ENCODE results near the gene FAM180A. TPM values are rescaled to one million over a fixed set of nuclear protein-coding genes. Genes with fewer than 3 reads are reported as not detected.

FAM180A gene
- total RNA-seq, 4 donors from 2014 or later: 0.65 to 1.9 (median 1.4) TPM; not detected in 1

DNA sequence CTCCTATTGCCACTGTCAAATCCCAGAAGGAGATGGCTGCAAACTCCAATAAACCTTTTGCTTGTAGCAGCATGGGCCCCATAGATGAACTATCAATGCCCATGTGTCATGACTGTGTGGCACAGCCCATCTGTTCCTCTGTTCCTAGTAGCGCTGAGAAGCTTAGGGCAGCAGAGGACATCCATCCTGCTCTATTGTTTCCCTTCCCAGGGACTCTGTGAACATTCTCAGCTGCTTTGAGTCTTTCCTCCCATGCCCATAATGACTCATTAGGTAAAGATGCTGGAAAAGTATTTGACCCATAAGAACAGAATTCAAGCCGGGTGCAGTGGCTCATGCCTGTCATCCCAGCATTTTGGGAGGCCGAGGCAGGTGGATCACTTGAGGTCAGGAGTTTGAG, 58.0 kb downstream of the FAM180A start:
- TF ChIP-seq POLR2A (IDR thresholded peaks at IDR 0.05): no peak
- no peak for TF ChIP-seq CTCF (IDR thresholded peaks at IDR 0.05 in 4 of 5, conservative IDR thresholded peaks at IDR 0.05 in 1 of 5)
- DNase-seq: no peak
- Histone ChIP-seq H3K4me3 (no peak overlapping the region), H3K27ac (no peak overlapping the region), H3K36me3 (peaks cover 0 to 14% of the 10 kb centered on the region in 2 donors), H3K4me1 (peaks cover 6 to 9% of the 10 kb centered on the region in 2 donors), H3K27me3 (no peaks in the 10 kb centered on the region), H3K9me3 (no peaks in the 10 kb centered on the region)
- ATAC-seq: no peak
- intact Hi-C loops (cut with DNase I; ENCODE audit: low total_unique reads): no loop called here
- in situ Hi-C loops (cut with MboI; ENCODE audit: low sequenced_read_pairs in 4 of 4): no loop called here

GRCh38 chr7:135687466-135687865, 61.1 kb downstream of the FAM180A start:
- DNase-seq (no peak), ATAC-seq (no peak)
- intact Hi-C loops (cut with DNase I; ENCODE audit: low total_unique reads): no loop called here
- no peak for TF ChIP-seq POLR2A (IDR thresholded peaks at IDR 0.05)
- TF ChIP-seq CTCF (IDR thresholded peaks at IDR 0.05 in 4 of 5, conservative IDR thresholded peaks at IDR 0.05 in 1 of 5): no peak
- Histone ChIP-seq H3K36me3 (peaks cover 0 to 14% of the 10 kb centered on the region in 2 donors), H3K4me1 (peaks cover 0 to 4% of the 10 kb centered on the region in 2 donors), H3K27ac (no peak overlapping the region), H3K9me3 (no peaks in the 10 kb centered on the region), H3K4me3 (no peak overlapping the region), H3K27me3 (no peaks in the 10 kb centered on the region)
- in situ Hi-C loops (cut with MboI; ENCODE audit: low sequenced_read_pairs in 4 of 4): no loop called here

DNA sequence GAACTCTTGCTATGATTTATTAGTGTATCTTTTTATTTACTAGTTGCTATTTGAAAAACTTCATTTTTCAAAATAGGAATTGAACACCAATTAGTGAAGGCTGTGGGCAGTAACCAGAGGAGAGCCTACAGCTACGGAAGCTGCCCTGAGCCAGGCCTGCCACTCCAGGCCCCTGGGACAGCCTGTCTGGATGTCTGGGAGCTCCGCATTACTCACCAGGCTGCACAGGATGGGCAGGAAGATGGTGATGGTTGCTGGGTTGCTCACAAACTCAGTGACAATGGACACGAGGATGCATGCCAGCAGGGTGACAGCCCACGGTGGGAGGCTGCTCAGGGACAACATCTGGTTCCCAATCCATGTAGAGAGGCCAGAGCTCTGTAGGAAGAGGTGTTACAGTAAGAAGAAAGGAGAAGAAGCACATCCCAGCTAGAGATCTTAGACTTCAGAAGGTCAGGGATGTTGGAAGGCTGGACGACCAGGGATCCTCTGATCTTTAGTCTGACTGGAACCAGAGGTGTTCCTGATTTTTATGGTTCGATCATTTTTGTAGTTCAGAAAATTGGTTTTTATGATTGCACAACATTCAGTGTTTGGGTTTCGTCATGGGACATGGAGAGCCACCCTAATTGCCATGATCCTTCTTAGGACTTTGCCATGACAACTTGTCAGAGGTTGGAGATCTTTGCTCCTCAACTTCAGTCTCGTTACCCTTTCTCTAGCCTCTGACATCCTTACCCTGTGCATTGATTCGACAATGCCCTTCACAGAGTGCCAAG, 63.1 kb downstream of the FAM180A start:
- Histone ChIP-seq H3K27me3 (no peaks in the 10 kb centered on the region), H3K4me3 (no peak overlapping the region), H3K27ac (no peak overlapping the region), H3K9me3 (no peaks in the 10 kb centered on the region), H3K4me1 (peaks cover 0 to 11% of the 10 kb centered on the region in 2 donors), H3K36me3 (peaks cover 0 to 14% of the 10 kb centered on the region in 2 donors)
- in situ Hi-C loops (cut with MboI; ENCODE audit: low sequenced_read_pairs in 4 of 4) (no loop called here), intact Hi-C loops (cut with DNase I; ENCODE audit: low total_unique reads) (no loop called here)
- no peak for ATAC-seq
- TF ChIP-seq CTCF (IDR thresholded peaks at IDR 0.05 in 4 of 5, conservative IDR thresholded peaks at IDR 0.05 in 1 of 5): no peak
- no peak for TF ChIP-seq POLR2A (IDR thresholded peaks at IDR 0.05)
- DNase-seq: no peak

GRCh38 chr7:135684699-135685098, 63.9 kb downstream of the FAM180A start:
- ATAC-seq: no peak
- in situ Hi-C loops (cut with MboI; ENCODE audit: low sequenced_read_pairs in 4 of 4): no loop called here
- no peak overlapping the region for H3K27ac ChIP-seq

More at GRCh38 chr7:135684699-135685098, 63.9 kb downstream of the FAM180A start:
- TF ChIP-seq POLR2A (IDR thresholded peaks at IDR 0.05) (no peak), CTCF (IDR thresholded peaks at IDR 0.05 in 4 of 5, conservative IDR thresholded peaks at IDR 0.05 in 1 of 5) (no peak)
- H3K36me3 ChIP-seq: peaks cover 0 to 14% of the 10 kb centered on the region in 2 donors
- peaks cover 0 to 11% of the 10 kb centered on the region in 2 donors for H3K4me1 ChIP-seq
- DNase-seq: no peak
- no peaks in the 10 kb centered on the region for H3K9me3 ChIP-seq
- no peaks in the 10 kb centered on the region for H3K27me3 ChIP-seq
- intact Hi-C loops (cut with DNase I; ENCODE audit: low total_unique reads): no loop called here
- no peak overlapping the region for H3K4me3 ChIP-seq

Data from gastrocnemius medialis (tissue), 4 donors.